Activated CD4-positive, alpha-beta memory T cell treated with anti-CD3 and anti-CD28 coated beads, Interleukin-2, amount 10 ng/mL, durations not matched to agents 7 days and 5 days (primary cell): Measurements from ENCODE around the gene ZDHHC16. TPM values are rescaled to one million over a fixed set of nuclear protein-coding genes. Genes with fewer than 3 reads are reported as not detected.

Experiments used
- CTCF ChIA-PET: fragments of 350-600 bp; sonication (Branson Sonifier 250); formaldehyde crosslinking; loops from one replicate; lab custom pipeline; 2021; ENCODE audit warnings: antibody characterized with exemption, inconsistent platforms; lab: Charles Lee
- POLR2A ChIA-PET: fragments of 350-600 bp; sonication (Branson Sonifier 250); formaldehyde crosslinking; loops from one replicate; lab custom pipeline; 2021; ENCODE audit warnings: antibody characterized with exemption; lab: Charles Lee
- DNase-seq: peaks from one replicate; pipeline ENCODE4 v3.0.0-alpha.2; 2020
- H3K27ac Mint-ChIP-seq: one replicate; pipeline ENCODE4 v1.8.0; 2021; ENCODE audit warnings: mild to moderate bottlenecking, mixed read lengths
- H3K27me3 Mint-ChIP-seq: one replicate; pipeline ENCODE4 v1.8.0; 2021; ENCODE audit warnings: mixed read lengths
- H3K36me3 Mint-ChIP-seq: one replicate; pipeline ENCODE4 v1.8.0; 2021; ENCODE audit warnings: low read depth, mixed read lengths
- H3K4me1 Mint-ChIP-seq: one replicate; pipeline ENCODE4 v1.8.0; 2021; ENCODE audit warnings: mixed read lengths
- H3K4me3 Mint-ChIP-seq: one replicate; pipeline ENCODE4 v1.8.0; 2021; ENCODE audit warnings: mild to moderate bottlenecking, mixed read lengths
- H3K9me3 Mint-ChIP-seq: one replicate; pipeline ENCODE4 v1.8.0; 2021; ENCODE audit warnings: mixed read lengths
- total RNA-seq, 2 experiments: library from RNA; stranded (reverse); gene quantifications; one replicate each; pipeline ENCODE4 v1.2.3, GENCODE V29; 2021

ZDHHC16 gene
- total RNA-seq, 2 experiments from 2014 or later: 33.9 to 35.7 TPM

DNA sequence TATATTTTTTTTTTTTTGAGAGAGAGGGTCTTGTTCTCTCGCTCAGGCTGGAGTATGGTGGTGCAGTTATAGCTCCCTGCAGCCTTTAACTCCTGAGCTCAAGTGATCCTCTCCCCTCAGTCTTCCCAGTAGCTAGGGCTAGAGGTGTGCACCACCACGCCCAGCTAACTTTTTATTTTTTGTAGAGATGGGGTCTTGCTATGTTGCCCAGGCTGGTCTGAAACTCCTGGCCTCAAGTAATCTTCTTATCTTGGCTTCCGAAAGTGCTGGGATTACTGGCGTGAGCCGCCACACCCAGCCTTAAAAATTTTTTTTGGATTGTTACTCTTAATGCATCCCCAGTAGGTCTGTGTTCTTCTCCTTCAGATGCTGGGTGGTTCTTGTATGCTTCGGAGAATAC is 56.9 kb downstream of the ZDHHC16 start:
- H3K9me3 Mint-ChIP-seq: no peaks in the 10 kb centered on the region
- H3K36me3 Mint-ChIP-seq: peaks cover 2% of the 10 kb centered on the region
- peaks cover 8% of the 10 kb centered on the region for H3K4me1 Mint-ChIP-seq
- DNase-seq: no peak
- ChIA-PET POLR2A (no interaction called here), CTCF (no interaction called here)
- H3K27me3 Mint-ChIP-seq: peaks cover 37% of the 10 kb centered on the region
- no peak overlapping the region for H3K27ac Mint-ChIP-seq
- no peak overlapping the region for H3K4me3 Mint-ChIP-seq

DNA sequence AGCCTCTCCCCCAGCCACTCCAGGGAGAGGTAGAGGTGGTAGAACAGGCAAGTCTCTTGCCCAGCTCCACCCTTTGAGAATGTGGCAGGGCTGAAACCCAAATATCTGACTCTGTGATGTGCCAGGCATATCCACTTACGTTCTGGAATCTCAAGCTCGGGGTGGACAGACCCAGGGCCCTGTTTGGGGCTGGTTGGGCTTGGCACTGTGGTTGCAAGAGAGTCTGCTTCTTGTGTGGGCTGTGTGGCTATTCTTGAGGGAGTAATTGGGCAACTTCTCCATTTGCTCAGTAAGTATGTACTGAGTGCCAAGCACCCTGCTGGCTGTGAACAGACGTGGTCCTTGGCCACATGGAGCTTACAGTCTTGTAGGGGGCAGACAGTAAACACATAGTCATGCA is 57.4 kb downstream of the ZDHHC16 start:
- Mint-ChIP-seq H3K4me1 (peaks cover 6% of the 10 kb centered on the region), H3K27me3 (peaks cover 39% of the 10 kb centered on the region), H3K36me3 (no peaks in the 10 kb centered on the region), H3K27ac (no peak overlapping the region), H3K4me3 (no peak overlapping the region), H3K9me3 (no peaks in the 10 kb centered on the region)
- CTCF ChIA-PET: no interaction called here
- DNase-seq: no peak
- POLR2A ChIA-PET: no interaction called here

GRCh38 chr10:97505152-97505551 is 59.2 kb downstream of the ZDHHC16 start:
- Mint-ChIP-seq H3K4me3 (no peak overlapping the region), H3K27me3 (peaks cover 40% of the 10 kb centered on the region), H3K27ac (no peak overlapping the region), H3K36me3 (no peaks in the 10 kb centered on the region), H3K9me3 (no peaks in the 10 kb centered on the region), H3K4me1 (peaks cover 5% of the 10 kb centered on the region)
- ChIA-PET POLR2A (no interaction called here), CTCF (interaction anchor here (1.3 kb wide), 1 partner anchor 30 kb away, joined by 3 read pairs; no protein-coding TSS in a partner anchor)
- DNase-seq: no peak

DNA sequence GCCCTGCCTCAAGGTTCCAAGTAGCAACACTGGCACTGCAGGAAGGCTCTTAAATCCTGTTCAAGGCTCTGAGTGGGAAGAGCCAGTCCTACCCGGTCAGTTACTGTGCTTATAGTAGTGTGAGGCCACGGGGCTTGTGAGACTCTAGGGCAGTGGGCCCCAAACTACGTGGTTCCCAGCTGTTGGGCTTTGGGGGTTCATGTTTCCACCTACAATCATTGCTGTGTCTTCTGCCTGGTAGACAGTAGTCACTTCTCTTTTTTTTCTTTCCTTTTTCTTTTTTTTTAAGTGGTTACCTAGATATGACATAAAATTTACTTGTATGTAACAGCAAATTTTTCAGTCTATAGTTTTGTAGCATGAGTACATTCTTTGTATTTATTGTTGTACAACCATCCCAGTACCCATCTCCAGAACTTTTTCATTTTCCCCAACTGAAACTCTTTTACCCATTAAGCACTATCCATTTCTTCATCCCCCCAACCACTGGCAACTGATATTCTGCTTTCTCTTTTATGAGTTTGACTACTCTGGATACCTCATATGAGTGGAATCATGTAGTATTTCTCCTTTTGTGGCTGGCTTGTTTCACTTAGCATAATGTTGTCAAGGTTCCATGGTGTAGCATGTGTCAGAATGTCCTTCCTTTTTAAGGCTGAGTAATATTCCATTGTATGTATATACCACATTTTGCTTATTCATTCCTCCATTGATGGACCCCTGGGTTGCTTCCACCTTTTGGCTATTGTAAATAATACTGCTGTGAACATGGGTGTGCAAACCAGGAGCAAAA is 60.4 kb downstream of the ZDHHC16 start:
- H3K27me3 Mint-ChIP-seq: peaks cover 29% of the 10 kb centered on the region
- no peak overlapping the region for H3K4me3 Mint-ChIP-seq
- ChIA-PET CTCF (no interaction called here), POLR2A (no interaction called here)
- no peak for DNase-seq
- no peaks in the 10 kb centered on the region for H3K9me3 Mint-ChIP-seq
- no peak overlapping the region for H3K27ac Mint-ChIP-seq
- H3K4me1 Mint-ChIP-seq: no peaks in the 10 kb centered on the region
- no peaks in the 10 kb centered on the region for H3K36me3 Mint-ChIP-seq

Other genes starting within 250 kb of the ZDHHC16 start
- 10 to 100 TPM; 47.0 to 54.4 TPM for gene ARHGAP19, start 153.5 kb upstream of the ZDHHC16 start, total RNA-seq
- gene FRAT1, start 126.9 kb upstream of the ZDHHC16 start, total RNA-seq: 1 to 10 TPM; 6.9 to 7.6 TPM
- gene FRAT2, start 111.4 kb upstream of the ZDHHC16 start, total RNA-seq: 10 to 100 TPM; 11.1 to 11.5 TPM
- 10 to 100 TPM; 16.2 to 18.1 TPM for gene RRP12, start 44.8 kb upstream of the ZDHHC16 start, total RNA-seq
- gene PGAM1, start 20.0 kb upstream of the ZDHHC16 start, total RNA-seq: 100 to 1,000 TPM; 509 to 514 TPM
- 10 to 100 TPM; 49.3 to 49.8 TPM for gene EXOSC1, start 169 bp upstream of the ZDHHC16 start, total RNA-seq
- gene MMS19, start 52.2 kb downstream of the ZDHHC16 start, total RNA-seq: 10 to 100 TPM; 60.6 to 66.3 TPM
- 1 to 10 TPM; 1.4 to 1.6 TPM for gene UBTD1, start 52.7 kb downstream of the ZDHHC16 start, total RNA-seq
- gene ANKRD2, start 126.6 kb downstream of the ZDHHC16 start, total RNA-seq: under 1 TPM in 1 of 2 experiments, not detected in 1; 0.15 TPM
- gene HOGA1, start 138.2 kb downstream of the ZDHHC16 start, total RNA-seq: not detected
- gene C10orf62, start 143.5 kb downstream of the ZDHHC16 start, total RNA-seq: not detected
- gene MORN4, start 187.3 kb downstream of the ZDHHC16 start, total RNA-seq: 1 to 10 TPM; 2.6 to 4.3 TPM
- 10 to 100 TPM; 13.3 TPM for gene PI4K2A, start 194.5 kb downstream of the ZDHHC16 start, total RNA-seq
- 1 to 10 TPM; 1.8 to 1.9 TPM for gene AVPI1, start 241.1 kb downstream of the ZDHHC16 start, total RNA-seq